Lung (tissue), 12 donors: ENCODE results near the gene EML2. TPM values are rescaled to one million over a fixed set of nuclear protein-coding genes. Genes with fewer than 3 reads are reported as not detected.
A peak's percentile ranks its signal among the peaks of the same experiment; 100 is the strongest.

Source experiments
- ATAC-seq: fragments of 200-7000 bp; cut with Tn5 transposase; one replicate; pipeline ENCODE4 v1.9.1; 2020; ENCODE audit warnings: moderate number of reproducible peaks; ENCODE audit not compliant: insufficient read depth, low FRiP score
- DNase-seq, 3 donors: peaks; one replicate each; pipeline ENCODE4 v3.0.0-alpha.2; 2013 to 2017
- H3K27ac ChIP-seq, 2 donors: one replicate each; pipeline ENCODE4 v1.5.1; 2013; ENCODE audit warnings: mild to moderate bottlenecking in 2 of 2, moderate library complexity in 2 of 2, control low read depth in 1 of 2, inconsistent platforms in 1 of 2, low read depth in 1 of 2, low read length in 1 of 2
- H3K27me3 ChIP-seq, 3 donors: one replicate each; pipeline ENCODE4 v1.5.1; 2013; ENCODE audit warnings: low read length in 2 of 3; ENCODE audit not compliant: control insufficient read depth in 3 of 3, insufficient read depth in 3 of 3
- H3K36me3 ChIP-seq, 4 donors: one replicate each; pipeline ENCODE4 v1.5.1; 2013; ENCODE audit warnings: low read length in 4 of 4, mild to moderate bottlenecking in 1 of 4, moderate library complexity in 1 of 4; ENCODE audit not compliant: control insufficient read depth in 4 of 4, insufficient read depth in 4 of 4
- H3K4me1 ChIP-seq, 5 donors: one replicate each; pipeline ENCODE4 v1.5.1; 2013; ENCODE audit warnings: low read length in 5 of 5, mild to moderate bottlenecking in 2 of 5, moderate library complexity in 1 of 5; ENCODE audit not compliant: control insufficient read depth in 5 of 5, insufficient read depth in 5 of 5
- H3K4me3 ChIP-seq: one replicate; pipeline ENCODE4 v1.5.1; 2013; ENCODE audit warnings: mild to moderate bottlenecking, control low read depth, moderate library complexity
- H3K9ac ChIP-seq, 2 donors: one replicate each; pipeline ENCODE4 v1.5.1; 2013; ENCODE audit warnings: low read length in 2 of 2, control low read depth in 1 of 2; ENCODE audit not compliant: insufficient read depth in 1 of 2
- H3K9me3 ChIP-seq, 4 donors: one replicate each; pipeline ENCODE4 v1.5.1; 2013; ENCODE audit warnings: low read length in 3 of 4, mild to moderate bottlenecking in 1 of 4, moderate library complexity in 1 of 4; ENCODE audit not compliant: control insufficient read depth in 4 of 4, insufficient read depth in 3 of 4
- CTCF ChIP-seq: IDR thresholded peaks from 2 replicates; pipeline ENCODE4 v1.5.1; 2012; ENCODE audit warnings: mild to moderate bottlenecking; ENCODE audit errors: control extremely low read depth, extremely low read depth
- WGBS, 2 donors: extraction: QIAGEN DNeasy Blood & Tissue Kit; methylation state at CpG; one replicate each; pipeline ENCODE4 v1.1.7; 2013; 5-methylcytosine and 5-hydroxymethylcytosine counted together
- polyA plus RNA-seq, 2 donors: library from polyadenylated mRNA; stranded (reverse); fragments of 200-250 nt; gene quantifications; one replicate each; pipeline ENCODE4 v1.2.1, GENCODE V29; 2013
- total RNA-seq, 2 donors: library from RNA; depleted of rRNA in 1 of 2; stranded (reverse); fragments of >200 nt in 1 of 2; gene quantifications; one replicate each; pipeline ENCODE4 v1.2.1, GENCODE V29; 2014 to 2021
- donor health status: control.
- donor health status: control.
- donor health status: Bipolar disorder and iron deficiency.
- donor health status: healthy.
- donor health status: DM: yes; HTN: yes; CAD: no.

Gene EML2
- total and polyA plus RNA-seq, 4 donors: 31.9 to 74.5 (median 40.1) TPM

GRCh38 chr19:45592366-45592765 lies 46.8 kb downstream of the EML2 start:
- ATAC-seq: no peak
- no peak for TF ChIP-seq CTCF
- H3K27me3 ChIP-seq: peaks cover 0 to 26% (median 11%) of the 10 kb centered on the region in 3 donors
- no peak overlapping the region for H3K4me3 ChIP-seq
- H3K4me1 ChIP-seq: peaks cover 0 to 18% (median 0%) of the 10 kb centered on the region in 5 donors
- peaks cover 0 to 7% (median 0%) of the 10 kb centered on the region in 4 donors for H3K36me3 ChIP-seq
- peak overlapping the region in 1 of 2 donors; percentile 5 for H3K27ac ChIP-seq
- no peak for DNase-seq
- WGBS, 2 donors: 20 to 21% methylated on average over 4 of the region's 4 CpGs
- no peaks in the 10 kb centered on the region for H3K9me3 ChIP-seq
- no peak overlapping the region for H3K9ac ChIP-seq

GRCh38 chr19:45591638-45592005 lies 47.6 kb downstream of the EML2 start:
- H3K4me1 ChIP-seq: peaks cover 0 to 14% (median 0%) of the 10 kb centered on the region in 5 donors
- no peak for ATAC-seq
- DNase-seq: no peak
- no peak overlapping the region for H3K4me3 ChIP-seq
- 90 to 92% methylated on average over 21 of the region's 21 CpGs for WGBS, 2 donors
- no peaks in the 10 kb centered on the region for H3K9me3 ChIP-seq
- H3K27ac ChIP-seq: no peak overlapping the region
- no peak overlapping the region for H3K9ac ChIP-seq
- H3K27me3 ChIP-seq: peaks cover 0 to 19% (median 5%) of the 10 kb centered on the region in 3 donors
- H3K36me3 ChIP-seq: peaks cover 0 to 7% (median 0%) of the 10 kb centered on the region in 4 donors
- no peak for TF ChIP-seq CTCF

- TF ChIP-seq CTCF: no peak
- ATAC-seq: peak; percentile 41
- H3K4me1 ChIP-seq: peaks cover 0 to 12% (median 0%) of the 10 kb centered on the region in 5 donors
- no peak overlapping the region for H3K4me3 ChIP-seq
- WGBS, 2 donors: 47 to 57% methylated on average over 48 of the region's 48 CpGs
- no peaks in the 10 kb centered on the region for H3K9me3 ChIP-seq
- no peak overlapping the region for H3K9ac ChIP-seq
- peaks cover 0 to 7% (median 0%) of the 10 kb centered on the region in 4 donors for H3K36me3 ChIP-seq
- H3K27me3 ChIP-seq: peaks cover 0 to 18% (median 2%) of the 10 kb centered on the region in 3 donors
- H3K27ac ChIP-seq: no peak overlapping the region
- peak; percentile 38 to 55 (median 40) for DNase-seq
These were observed 48.1 kb downstream of the EML2 start for GRCh38 chr19:45591004-45591637.
